Mesothelial cell of epicardium (in vitro differentiated cells): ENCODE results near the gene PLAAT3. TPM values are rescaled to one million over a fixed set of nuclear protein-coding genes. Genes with fewer than 3 reads are reported as not detected.

Experiments
- DNase-seq, 2 experiments: peaks; one replicate each; pipeline ENCODE4 v3.0.0; 2021; ENCODE audit warnings: low spot score in 2 of 2; ENCODE audit not compliant: unreplicated experiment in 2 of 2
- H3K27ac Mint-ChIP-seq: 2 replicates; pipeline ENCODE4 v1.8.0; 2021; ENCODE audit warnings: mixed read lengths
- H3K27me3 Mint-ChIP-seq: 2 replicates; pipeline ENCODE4 v1.8.0; 2021; ENCODE audit warnings: low read depth, mixed read lengths
- H3K36me3 Mint-ChIP-seq: 2 replicates; pipeline ENCODE4 v1.8.0; 2021; ENCODE audit warnings: mixed read lengths
- H3K4me1 Mint-ChIP-seq: 2 replicates; pipeline ENCODE4 v1.8.0; 2021; ENCODE audit warnings: mixed read lengths
- H3K4me3 Mint-ChIP-seq: 2 replicates; pipeline ENCODE4 v1.8.0; 2021; ENCODE audit warnings: mild to moderate bottlenecking, moderate library complexity, mixed read lengths
- H3K9me3 Mint-ChIP-seq: 2 replicates; pipeline ENCODE4 v1.8.0; 2021; ENCODE audit warnings: mixed read lengths
- CTCF ChIP-seq: fragments of 200-600 bp; sonication (generic); IDR thresholded peaks from one replicate; pipeline ENCODE4 v1.5.0; 2021; ENCODE audit warnings: antibody characterized with exemption; ENCODE audit not compliant: unreplicated experiment
- total RNA-seq: library from RNA; stranded (reverse); gene quantifications from 3 replicates; pipeline ENCODE4 v1.2.1, GENCODE V29; 2021

PLAAT3 gene
- total RNA-seq, 1 donor from 2014 or later, result 1.5 TPM

GRCh38 chr11:63569570-63569969 is 44.7 kb downstream of the PLAAT3 start:
- Mint-ChIP-seq H3K36me3 (no peaks in the 10 kb centered on the region), H3K9me3 (no peaks in the 10 kb centered on the region), H3K4me1 (peaks cover 25% of the 10 kb centered on the region), H3K27ac (no peak overlapping the region), H3K27me3 (no peaks in the 10 kb centered on the region), H3K4me3 (no peak overlapping the region)
- TF ChIP-seq CTCF, result no peak
- no peak for DNase-seq

- DNase-seq, result no peak
- Mint-ChIP-seq H3K27ac (peak overlapping the region; percentile 94), H3K36me3 (no peaks in the 10 kb centered on the region), H3K27me3 (no peaks in the 10 kb centered on the region), H3K9me3 (no peaks in the 10 kb centered on the region), H3K4me3 (peak overlapping the region; percentile 25), H3K4me1 (peaks cover 23% of the 10 kb centered on the region)
- no peak for TF ChIP-seq CTCF
Observed at GRCh38 chr11:63567044-63567840, 47.0 kb downstream of the PLAAT3 start.

- Mint-ChIP-seq H3K36me3 (no peaks in the 10 kb centered on the region), H3K27ac (no peak overlapping the region), H3K27me3 (no peaks in the 10 kb centered on the region), H3K4me3 (no peak overlapping the region), H3K4me1 (peaks cover 23% of the 10 kb centered on the region), H3K9me3 (no peaks in the 10 kb centered on the region)
- no peak for TF ChIP-seq CTCF
- no peak for DNase-seq
Observed at GRCh38 chr11:63564784-63565350, 49.4 kb downstream of the PLAAT3 start.

GRCh38 chr11:63564056-63564774 is 50.0 kb downstream of the PLAAT3 start:
- Mint-ChIP-seq H3K4me3 (no peak overlapping the region), H3K36me3 (no peaks in the 10 kb centered on the region), H3K27me3 (no peaks in the 10 kb centered on the region), H3K9me3 (no peaks in the 10 kb centered on the region), H3K4me1 (peaks cover 23% of the 10 kb centered on the region), H3K27ac (no peak overlapping the region)
- no peak for TF ChIP-seq CTCF
- no peak for DNase-seq

- no peak for DNase-seq
- H3K9me3 Mint-ChIP-seq, result no peaks in the 10 kb centered on the region
- H3K4me1 Mint-ChIP-seq, result peaks cover 20% of the 10 kb centered on the region
- H3K27me3 Mint-ChIP-seq, result no peaks in the 10 kb centered on the region
- H3K4me3 Mint-ChIP-seq, result no peak within 1 kb of the TSS
- H3K27ac Mint-ChIP-seq, result no peak within 1 kb of the TSS
- no peaks in the 10 kb centered on the region for H3K36me3 Mint-ChIP-seq
- TF ChIP-seq CTCF, result no peak
Observed at GRCh38 chr11:63563201-63564055, 50.8 kb downstream of the PLAAT3 start, which contains the start of gene PLAAT2. Gene PLAAT2 (minus strand): TSS chr11:63563379. CDS start chr11:63563324, 55 bp downstream.
